ENCODE measurements around the gene GZMA. TPM values are rescaled to one million over a fixed set of nuclear protein-coding genes. Genes with fewer than 3 reads are reported as not detected.

GZMA gene
- not detected in 2 replicates for total RNA-seq

GRCh38 chr5:55102348-55102747, at the start of gene GZMA:
TSS of gene GZMA (plus strand) at chr5:55102646. CDS start at chr5:55102683, 37 bp downstream.

Other genes with a start within 250 kb of the GZMA start
- gene ESM1, start 117.1 kb upstream of the GZMA start, total RNA-seq: 2.7 TPM in 2 replicates
- not detected in 2 replicates for gene GZMK, start 78.4 kb upstream of the GZMA start, total RNA-seq
- 62.9 and 72.0 TPM in 2 replicates for gene GPX8, start 57.5 kb downstream of the GZMA start, total RNA-seq
- gene CDC20B, start 70.5 kb downstream of the GZMA start, total RNA-seq: 0.09 TPM in 1 of 2 replicates, not detected in the other
- gene MCIDAS, start 124.7 kb downstream of the GZMA start, total RNA-seq: not detected in 2 replicates
- gene CCNO, start 131.0 kb downstream of the GZMA start, total RNA-seq: 0.17 TPM in 1 of 2 replicates, not detected in the other
- gene DHX29, start 205.0 kb downstream of the GZMA start, total RNA-seq: 18.9 and 32.8 TPM in 2 replicates
- gene MTREX, start 205.3 kb downstream of the GZMA start, total RNA-seq: 86.4 and 121 TPM in 2 replicates

All from bronchial smooth muscle cell (primary cell).